Fibroblast of lung (primary cell): ENCODE results near the gene GALNT11. TPM values are rescaled to one million over a fixed set of nuclear protein-coding genes. Genes with fewer than 3 reads are reported as not detected.

Source experiments
- DNase-seq, 2 donors: peaks; one replicate each; pipeline versions ENCODE4 v3.0.0 to v3.0.0-alpha.2; 2010; ENCODE audit warnings: low read depth in 2 of 2
- H2AFZ ChIP-seq: 2 replicates; pipeline ENCODE4 v1.5.1; 2012; ENCODE audit warnings: low read length, control low read depth, inconsistent platforms
- H3K27ac ChIP-seq: 2 replicates; pipeline ENCODE4 v1.5.1; 2011; ENCODE audit warnings: low read length, control low read depth; ENCODE audit not compliant: insufficient read depth
- H3K27me3 ChIP-seq: 2 replicates; pipeline ENCODE4 v1.5.1; 2011; ENCODE audit warnings: mild to moderate bottlenecking, low read length; ENCODE audit not compliant: control insufficient read depth, insufficient read depth
- H3K36me3 ChIP-seq: 2 replicates; pipeline ENCODE4 v1.5.1; 2011; ENCODE audit warnings: low read length; ENCODE audit not compliant: control insufficient read depth, insufficient read depth
- H3K4me1 ChIP-seq: 2 replicates; pipeline ENCODE4 v1.5.1; 2011; ENCODE audit warnings: low read length; ENCODE audit not compliant: control insufficient read depth, insufficient read depth; ENCODE audit errors: extremely low read depth
- H3K4me2 ChIP-seq: 2 replicates; pipeline ENCODE4 v1.5.1; 2011; ENCODE audit warnings: low read length, control low read depth; ENCODE audit not compliant: insufficient read depth; ENCODE audit errors: extremely low read depth
- H3K4me3 ChIP-seq, 4 experiments: fragments of 200-600 bp in 1 of 4; sonication (generic) in 1 of 4; replicated peaks in 1 of 4; 2 replicates each; pipeline ENCODE4 v1.5.1; 2011 to 2016; ENCODE audit warnings: low read length in 4 of 4, low read depth in 3 of 4, mild to moderate bottlenecking in 3 of 4, control low read depth in 2 of 4, inconsistent platforms in 1 of 4, mixed read lengths in 1 of 4; ENCODE audit not compliant: insufficient read depth in 1 of 4; ENCODE audit errors: control extremely low read depth in 1 of 4
- H3K79me2 ChIP-seq: 2 replicates; pipeline ENCODE4 v1.5.1; 2012; ENCODE audit warnings: mild to moderate bottlenecking, low read length, inconsistent platforms; ENCODE audit not compliant: control insufficient read depth, insufficient read depth
- H3K9ac ChIP-seq: 2 replicates; pipeline ENCODE4 v1.5.1; 2011; ENCODE audit warnings: mild to moderate bottlenecking, low read length, control low read depth; ENCODE audit not compliant: insufficient read depth
- H3K9me3 ChIP-seq: 2 replicates; pipeline ENCODE4 v1.5.1; 2012; ENCODE audit warnings: low read depth, low read length; ENCODE audit not compliant: control insufficient read depth, insufficient read depth
- H4K20me1 ChIP-seq: 2 replicates; pipeline ENCODE4 v1.5.1; 2011; ENCODE audit warnings: low read length; ENCODE audit not compliant: control insufficient read depth, insufficient read depth; ENCODE audit errors: extremely low read depth
- CTCF ChIP-seq, 2 donors: IDR thresholded peaks in 1 of 2; conservative IDR thresholded peaks in 1 of 2; 1 replicate in 1 of 2; 2 replicates in 1 of 2; pipeline ENCODE4 v1.5.1; 2011 to 2012; ENCODE audit warnings: low read length in 2 of 2, control low read depth in 1 of 2, inconsistent platforms in 1 of 2, low read depth in 1 of 2, mild to moderate bottlenecking in 1 of 2
- EZH2 ChIP-seq: IDR thresholded peaks from 2 replicates; pipeline ENCODE4 v1.5.1; 2012; ENCODE audit warnings: low read length, control low read depth, mild to moderate bottlenecking; ENCODE audit errors: missing control alignments
- polyA plus RNA-seq, 2 donors: library from polyadenylated mRNA; depleted of rRNA in 1 of 2; stranded (reverse) in 1 of 2; unstranded in 1 of 2; fragments of >200 nt; gene quantifications; 2 replicates each; pipeline ENCODE4 v1.2.1, GENCODE V29; 2011 to 2012; ENCODE audit warnings: missing spikeins in 1 of 2
- total RNA-seq: library from RNA; depleted of rRNA; stranded (reverse); fragments of >200 nt; gene quantifications from 2 replicates; pipeline ENCODE4 v1.2.1, GENCODE V29; 2014

The GALNT11 gene
- total and polyA plus RNA-seq, 2 donors (not counting 1 experiment from before 2014, with no cell fraction given): 43.8 to 56.3 TPM

- Histone ChIP-seq H3K36me3 (no peaks in the 10 kb centered on the region), H3K27me3 (no peaks in the 10 kb centered on the region)
- TF ChIP-seq CTCF (conservative IDR thresholded peaks at IDR 0.05 in 1 of 2, IDR thresholded peaks at IDR 0.05 in 1 of 2; ENCODE audit: low read depth in 1 of 2, low read length in 2 of 2) (no peak), EZH2 (no peak)
These were observed 61.0 kb downstream of the GALNT11 start for GRCh38 chr7:152086513-152086912.

GRCh38 chr7:152089183-152089582, 63.7 kb downstream of the GALNT11 start:
- Histone ChIP-seq H3K27ac (no peak overlapping the region), H2AFZ (no peak overlapping the region), H3K36me3 (no peaks in the 10 kb centered on the region), H3K4me3 (no peak overlapping the region), H3K79me2 (no peaks in the 10 kb centered on the region), H4K20me1 (no peaks in the 10 kb centered on the region), H3K9me3 (no peaks in the 10 kb centered on the region), H3K4me1 (no peaks in the 10 kb centered on the region), H3K27me3 (no peaks in the 10 kb centered on the region), H3K9ac (no peak overlapping the region), H3K4me2 (no peak overlapping the region)
- TF ChIP-seq EZH2: no peak
- TF ChIP-seq CTCF (conservative IDR thresholded peaks at IDR 0.05 in 1 of 2, IDR thresholded peaks at IDR 0.05 in 1 of 2; ENCODE audit: low read depth in 1 of 2, low read length in 2 of 2): no peak
- DNase-seq: no peak

More at GRCh38 chr7:152086513-152086912, 61.0 kb downstream of the GALNT11 start:
- no peak overlapping the region for H3K4me3 ChIP-seq
- H2AFZ ChIP-seq: no peak overlapping the region
- no peak overlapping the region for H3K27ac ChIP-seq
- DNase-seq: no peak
- no peaks in the 10 kb centered on the region for H3K79me2 ChIP-seq
- H3K4me2 ChIP-seq: no peak overlapping the region
- no peaks in the 10 kb centered on the region for H4K20me1 ChIP-seq
- H3K4me1 ChIP-seq: no peaks in the 10 kb centered on the region
- no peaks in the 10 kb centered on the region for H3K9me3 ChIP-seq
- H3K9ac ChIP-seq: no peak overlapping the region

- no peaks in the 10 kb centered on the region for H3K79me2 ChIP-seq
- TF ChIP-seq EZH2: no peak
- no peak for TF ChIP-seq CTCF (conservative IDR thresholded peaks at IDR 0.05 in 1 of 2, IDR thresholded peaks at IDR 0.05 in 1 of 2; ENCODE audit: low read depth in 1 of 2, low read length in 2 of 2)
These were observed 65.3 kb downstream of the GALNT11 start for GRCh38 chr7:152090747-152091146.

More at GRCh38 chr7:152090747-152091146, 65.3 kb downstream of the GALNT11 start:
- no peaks in the 10 kb centered on the region for H3K9me3 ChIP-seq
- H3K4me2 ChIP-seq: no peak overlapping the region
- DNase-seq: no peak
- no peaks in the 10 kb centered on the region for H3K27me3 ChIP-seq
- H3K9ac ChIP-seq: no peak overlapping the region
- H3K27ac ChIP-seq: no peak overlapping the region
- no peaks in the 10 kb centered on the region for H3K4me1 ChIP-seq
- H4K20me1 ChIP-seq: no peaks in the 10 kb centered on the region
- no peak overlapping the region for H2AFZ ChIP-seq
- no peak overlapping the region for H3K4me3 ChIP-seq
- no peaks in the 10 kb centered on the region for H3K36me3 ChIP-seq
